DOHH2 (cell line): ENCODE data around the gene GPC5.

Experiments
- EZH2phosphoT487 ChIP-seq: fragments of 200-600 bp; sonication (generic); IDR thresholded peaks from 2 replicates; pipeline ENCODE4 v1.6.1; 2017; ENCODE audit warnings: borderline replicate concordance, mild to moderate bottlenecking, antibody characterized with exemption, low read length, moderate library complexity, mixed read lengths
- TF ChIP-seq, protein P1 (sequence below): fragments of 200-600 bp; sonication (generic); IDR thresholded peaks from one replicate; pipeline ENCODE4 v1.5.1; 2014; ENCODE audit warnings: antibody characterized with exemption, mild to moderate bottlenecking, low read depth, low read length; ENCODE audit not compliant: poor library complexity, severe bottlenecking

DNA sequence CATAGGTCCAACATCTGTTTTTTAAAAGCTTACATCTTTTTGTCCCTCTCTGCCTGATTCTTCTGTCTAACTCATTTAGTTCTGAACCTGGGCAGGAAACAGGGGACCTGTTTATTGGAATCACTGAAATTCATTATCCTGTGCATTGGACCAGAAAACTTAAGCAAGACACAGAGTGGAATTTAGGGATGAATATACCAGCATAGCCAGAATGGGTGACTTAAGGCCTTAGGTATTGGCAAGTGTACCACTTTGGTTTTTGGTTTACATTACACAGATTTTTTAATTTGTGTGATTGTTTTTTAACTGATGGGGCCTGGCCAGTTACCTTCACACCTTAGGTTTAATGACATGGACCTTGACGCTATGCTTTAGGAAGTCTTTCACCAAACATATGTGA is 232.5 kb downstream of the GPC5 start:
- TF ChIP-seq, protein P1, sequence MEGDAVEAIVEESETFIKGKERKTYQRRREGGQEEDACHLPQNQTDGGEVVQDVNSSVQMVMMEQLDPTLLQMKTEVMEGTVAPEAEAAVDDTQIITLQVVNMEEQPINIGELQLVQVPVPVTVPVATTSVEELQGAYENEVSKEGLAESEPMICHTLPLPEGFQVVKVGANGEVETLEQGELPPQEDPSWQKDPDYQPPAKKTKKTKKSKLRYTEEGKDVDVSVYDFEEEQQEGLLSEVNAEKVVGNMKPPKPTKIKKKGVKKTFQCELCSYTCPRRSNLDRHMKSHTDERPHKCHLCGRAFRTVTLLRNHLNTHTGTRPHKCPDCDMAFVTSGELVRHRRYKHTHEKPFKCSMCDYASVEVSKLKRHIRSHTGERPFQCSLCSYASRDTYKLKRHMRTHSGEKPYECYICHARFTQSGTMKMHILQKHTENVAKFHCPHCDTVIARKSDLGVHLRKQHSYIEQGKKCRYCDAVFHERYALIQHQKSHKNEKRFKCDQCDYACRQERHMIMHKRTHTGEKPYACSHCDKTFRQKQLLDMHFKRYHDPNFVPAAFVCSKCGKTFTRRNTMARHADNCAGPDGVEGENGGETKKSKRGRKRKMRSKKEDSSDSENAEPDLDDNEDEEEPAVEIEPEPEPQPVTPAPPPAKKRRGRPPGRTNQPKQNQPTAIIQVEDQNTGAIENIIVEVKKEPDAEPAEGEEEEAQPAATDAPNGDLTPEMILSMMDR, result no peak
- TF ChIP-seq EZH2phosphoT487, result no peak
